ENCODE measurements around the gene ORAI3. TPM values are rescaled to one million over a fixed set of nuclear protein-coding genes. Genes with fewer than 3 reads are reported as not detected.

ORAI3 gene
- total RNA-seq, 2 experiments from 2014 or later: 7.8 to 18.3 TPM

DNA sequence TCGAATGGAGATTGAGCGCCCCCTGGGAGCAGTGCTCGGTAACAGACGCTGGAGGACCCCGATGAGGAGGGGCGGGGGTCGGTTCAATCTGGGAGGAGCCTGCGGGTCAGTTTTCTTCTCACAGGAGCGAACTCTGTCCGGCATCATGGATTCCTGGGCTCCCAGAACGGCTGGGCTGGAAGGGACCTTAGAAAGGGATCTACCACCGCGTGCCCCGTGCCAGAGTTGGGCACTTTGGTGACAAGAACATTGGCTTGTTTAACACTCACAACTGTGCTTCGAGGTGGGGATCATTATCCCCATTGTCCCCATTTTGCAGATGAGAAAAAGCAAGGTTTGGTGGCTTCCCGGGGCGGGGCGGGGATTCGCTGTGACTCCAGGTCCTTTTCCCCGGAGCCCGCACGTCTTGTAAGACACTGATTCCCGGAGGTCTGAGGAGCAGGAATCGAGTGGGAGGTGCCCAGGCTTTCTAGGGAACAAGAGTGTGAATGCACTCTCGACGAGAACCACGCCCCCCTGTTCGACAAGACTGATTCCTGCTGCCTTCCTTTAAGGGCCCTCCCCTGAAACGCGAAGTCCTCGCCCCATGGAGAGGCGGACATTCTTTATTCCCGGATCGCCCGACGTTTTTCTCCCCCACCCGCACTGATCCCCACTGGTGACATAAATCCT, 27.0 kb upstream of the ORAI3 start:
- ChIA-PET POLR2A (no interaction called here), CTCF (ENCODE audit: unreplicated experiment) (no interaction called here)
- Histone ChIP-seq H3K27ac (ENCODE audit: low read depth, low read length, poor library complexity, severe bottlenecking) (peak overlapping the region; percentile 53), H4K20me1 (ENCODE audit: insufficient read depth, low read length) (no peaks in the 10 kb centered on the region), H3K4me3 (ENCODE audit: low read depth, low read length, poor library complexity, severe bottlenecking) (peak overlapping the region; percentile 74), H3K4me1 (ENCODE audit: insufficient read depth, low read length, poor library complexity, severe bottlenecking) (peaks cover 12% of the 10 kb centered on the region), H2AFZ (ENCODE audit: low read length) (peak overlapping the region; percentile 72; the same call in 1 of the 2 replicates), H3K9me3 (ENCODE audit: low read length) (no peaks in the 10 kb centered on the region), H3K36me3 (ENCODE audit: insufficient read depth, low read length) (no peaks in the 10 kb centered on the region), H3K9me2 (ENCODE audit: insufficient read depth, low read length) (no peaks in the 10 kb centered on the region), H3K4me2 (ENCODE audit: low read length) (peak overlapping the region; percentile 87), H3K79me2 (ENCODE audit: insufficient read depth, low read depth, low read length) (no peaks in the 10 kb centered on the region)
- peak; percentile 94 for DNase-seq (ENCODE audit: low spot score)
- TF ChIP-seq, protein P1, sequence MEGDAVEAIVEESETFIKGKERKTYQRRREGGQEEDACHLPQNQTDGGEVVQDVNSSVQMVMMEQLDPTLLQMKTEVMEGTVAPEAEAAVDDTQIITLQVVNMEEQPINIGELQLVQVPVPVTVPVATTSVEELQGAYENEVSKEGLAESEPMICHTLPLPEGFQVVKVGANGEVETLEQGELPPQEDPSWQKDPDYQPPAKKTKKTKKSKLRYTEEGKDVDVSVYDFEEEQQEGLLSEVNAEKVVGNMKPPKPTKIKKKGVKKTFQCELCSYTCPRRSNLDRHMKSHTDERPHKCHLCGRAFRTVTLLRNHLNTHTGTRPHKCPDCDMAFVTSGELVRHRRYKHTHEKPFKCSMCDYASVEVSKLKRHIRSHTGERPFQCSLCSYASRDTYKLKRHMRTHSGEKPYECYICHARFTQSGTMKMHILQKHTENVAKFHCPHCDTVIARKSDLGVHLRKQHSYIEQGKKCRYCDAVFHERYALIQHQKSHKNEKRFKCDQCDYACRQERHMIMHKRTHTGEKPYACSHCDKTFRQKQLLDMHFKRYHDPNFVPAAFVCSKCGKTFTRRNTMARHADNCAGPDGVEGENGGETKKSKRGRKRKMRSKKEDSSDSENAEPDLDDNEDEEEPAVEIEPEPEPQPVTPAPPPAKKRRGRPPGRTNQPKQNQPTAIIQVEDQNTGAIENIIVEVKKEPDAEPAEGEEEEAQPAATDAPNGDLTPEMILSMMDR (conservative IDR thresholded peaks at IDR 0.05; ENCODE audit: low read length): peak; percentile 97
- no peak for TF ChIP-seq EZH2phosphoT487 (IDR thresholded peaks at IDR 0.05; ENCODE audit: borderline replicate concordance, low read depth, low read length)
- intact Hi-C loops (cut with micrococcal nuclease; ENCODE audit: unreplicated experiment): loop anchor here (1.0 to 2.0 kb wide), 7 partner anchors 35 to 263 kb away; partner anchors contain the start of genes CFAP119, FBRS, RNF40 and SETD1A
- no TSS peak for BruUV-seq (replicated peaks)

GRCh38 chr16:30922420-30922959, 26.4 kb upstream of the ORAI3 start:
- ChIA-PET CTCF (ENCODE audit: unreplicated experiment) (no interaction called here), POLR2A (no interaction called here)
- intact Hi-C loops (cut with micrococcal nuclease; ENCODE audit: unreplicated experiment): loop anchor here (1.0 to 2.0 kb wide), 6 partner anchors 34 to 264 kb away; partner anchors contain the start of genes CFAP119, FBRS, RNF40 and SETD1A
- no peaks in the 10 kb centered on the region for H4K20me1 ChIP-seq (ENCODE audit: insufficient read depth, low read length)
- TSS peak; percentile 79 for BruUV-seq (replicated peaks)
- peak overlapping the region; percentile 87 for H3K4me2 ChIP-seq (ENCODE audit: low read length)
- no peaks in the 10 kb centered on the region for H3K36me3 ChIP-seq (ENCODE audit: insufficient read depth, low read length)
- peak; percentile 99 for DNase-seq (ENCODE audit: low spot score)
- H3K27ac ChIP-seq (ENCODE audit: low read depth, low read length, poor library complexity, severe bottlenecking): peak overlapping the region; percentile 74
- peak overlapping the region; percentile 72 for H2AFZ ChIP-seq (ENCODE audit: low read length)
- H3K4me3 ChIP-seq (ENCODE audit: low read depth, low read length, poor library complexity, severe bottlenecking): peak overlapping the region; percentile 74
- no peaks in the 10 kb centered on the region for H3K9me2 ChIP-seq (ENCODE audit: insufficient read depth, low read length)
- H3K79me2 ChIP-seq (ENCODE audit: insufficient read depth, low read depth, low read length): no peaks in the 10 kb centered on the region
- no peaks in the 10 kb centered on the region for H3K9me3 ChIP-seq (ENCODE audit: low read length)
- TF ChIP-seq, protein P1 (conservative IDR thresholded peaks at IDR 0.05; ENCODE audit: low read length): no peak
- no peak for TF ChIP-seq EZH2phosphoT487 (IDR thresholded peaks at IDR 0.05; ENCODE audit: borderline replicate concordance, low read depth, low read length)
- H3K4me1 ChIP-seq (ENCODE audit: insufficient read depth, low read length, poor library complexity, severe bottlenecking): peaks cover 14% of the 10 kb centered on the region
